GM18520 (cell line): ENCODE data around the gene PLXNC1.

ENCODE experiments used
- ATAC-seq: cut with Tn5 transposase; IDR thresholded peaks from one replicate; pipeline ENCODE4 v1.9.1; 2021; ENCODE audit not compliant: unreplicated experiment

Gene PLXNC1

DNA sequence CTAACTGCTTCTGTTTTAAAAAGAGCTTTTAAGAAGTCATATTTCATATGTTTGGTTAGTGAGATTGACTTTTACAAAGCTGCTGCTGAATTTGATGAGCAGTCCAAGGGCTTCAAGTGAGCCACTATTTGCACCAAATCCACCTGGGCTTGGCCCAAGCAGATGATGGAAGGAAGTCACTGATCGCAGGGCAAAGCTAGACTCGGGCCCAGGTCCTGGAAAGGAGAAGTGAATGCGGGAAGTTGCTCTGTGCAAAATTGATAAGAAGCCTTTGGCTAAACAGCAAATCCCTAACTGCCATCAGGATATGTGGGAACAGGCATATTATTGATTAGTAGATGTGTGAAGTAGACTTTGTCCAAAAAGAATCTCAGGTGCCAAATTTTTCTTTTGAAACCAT is 30.5 kb downstream of the PLXNC1 start:
- ATAC-seq, result no peak

GRCh38 chr12:94179723-94180122 is 31.3 kb downstream of the PLXNC1 start:
- ATAC-seq, result no peak

DNA sequence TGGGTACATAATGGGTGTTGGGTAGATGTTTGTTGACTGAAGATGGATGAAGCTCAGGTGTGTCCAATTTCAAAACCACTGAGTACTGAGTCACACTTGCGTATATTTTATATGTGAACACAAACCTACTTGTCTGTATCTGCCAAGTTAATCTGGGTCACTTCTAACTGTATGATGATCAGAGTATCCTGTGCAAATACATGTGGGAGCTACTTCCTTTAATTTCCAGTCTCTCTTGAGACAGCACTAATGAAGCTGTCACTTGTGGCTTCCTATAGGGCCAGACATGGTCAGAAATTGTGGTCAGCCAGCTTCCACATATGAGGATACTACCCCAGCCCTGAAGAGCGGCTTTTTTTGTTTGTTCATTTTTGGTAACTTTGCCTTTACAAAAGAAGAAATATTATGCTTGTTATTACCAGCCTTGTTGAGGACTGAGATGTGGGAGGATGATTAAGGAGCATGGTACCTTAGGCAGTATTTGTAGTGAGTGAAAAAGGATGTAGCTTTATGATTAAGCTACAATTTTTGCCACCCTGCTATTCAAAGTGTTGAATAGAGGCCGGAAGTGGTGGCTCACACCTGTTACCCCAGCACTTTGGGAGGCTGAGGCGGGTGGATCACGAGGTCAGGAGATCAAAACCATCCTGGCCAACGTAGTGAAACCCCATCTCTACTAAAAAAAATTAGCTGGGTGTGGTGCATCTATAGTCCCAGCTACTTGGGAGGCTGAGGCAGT is 32.4 kb downstream of the PLXNC1 start:
- ATAC-seq, result no peak

- ATAC-seq, result no peak
These were observed 34.8 kb downstream of the PLXNC1 start for GRCh38 chr12:94182986-94183707.

DNA sequence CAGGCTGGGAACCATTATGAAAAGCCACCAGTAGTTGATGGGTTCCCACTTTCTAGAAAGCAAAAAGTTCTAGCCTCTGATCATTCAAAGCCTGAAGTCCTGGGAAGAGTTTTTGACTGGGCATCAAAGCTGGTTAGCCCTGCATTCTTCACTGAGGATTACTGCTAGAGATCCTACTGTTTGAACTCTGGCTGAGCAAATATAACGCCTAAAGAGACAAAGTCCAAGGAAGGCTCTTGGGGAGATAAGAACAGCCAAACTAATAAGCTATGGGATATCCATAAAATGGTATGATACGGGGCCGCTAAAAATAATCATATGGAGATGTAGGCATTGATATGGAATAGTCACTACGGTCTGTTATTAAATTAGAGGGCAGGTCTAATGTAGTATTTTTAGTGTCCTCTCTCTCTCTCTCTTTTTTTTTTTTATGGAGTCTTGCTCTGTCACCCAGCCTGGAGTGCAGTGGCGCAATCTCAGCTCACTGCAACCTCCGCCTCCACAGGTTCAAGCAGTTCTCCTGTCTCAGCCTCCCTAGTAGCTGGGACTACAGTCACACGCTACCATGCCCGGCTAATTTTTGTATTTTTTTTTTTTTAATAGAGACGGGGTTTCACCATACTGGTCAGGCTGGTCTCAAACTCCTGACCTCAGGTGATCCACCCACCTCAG is 35.5 kb downstream of the PLXNC1 start:
- no peak for ATAC-seq

DNA sequence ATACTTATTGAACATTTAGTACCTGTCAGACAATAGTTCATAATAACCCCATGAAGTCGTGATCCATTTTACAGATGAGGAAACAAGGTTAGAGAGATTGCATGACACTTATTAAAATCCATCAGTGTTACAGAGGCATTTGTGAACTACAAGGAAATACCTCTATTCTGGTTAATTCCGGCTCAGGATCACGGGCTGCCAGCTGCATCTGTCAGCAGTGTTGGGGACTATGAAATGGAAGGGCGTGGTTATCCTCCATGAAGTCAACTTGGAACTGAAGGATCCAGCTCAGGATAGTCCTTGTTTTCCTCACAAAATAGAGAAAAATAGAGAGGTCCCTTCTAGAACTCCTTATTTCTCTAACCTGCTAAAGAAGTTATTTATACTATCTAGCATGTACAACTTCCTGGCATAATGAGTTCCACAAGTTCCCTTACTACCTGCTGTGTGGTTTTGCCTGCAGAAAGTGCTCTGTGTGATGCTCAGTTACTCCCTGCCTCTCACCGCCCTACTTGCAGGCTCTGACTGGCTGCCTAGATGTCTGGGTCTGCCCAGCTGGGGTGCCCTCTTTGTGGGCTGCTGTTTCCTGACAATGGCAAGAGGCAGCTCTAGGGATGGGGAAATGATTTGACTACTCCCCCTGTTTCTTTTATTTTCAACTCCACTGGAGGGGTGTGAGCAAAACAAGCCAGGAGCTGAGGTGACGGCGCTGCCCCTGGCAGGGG is 36.8 kb downstream of the PLXNC1 start:
- ATAC-seq, result no peak

- no peak for ATAC-seq
These were observed 37.4 kb downstream of the PLXNC1 start for GRCh38 chr12:94185801-94186200.

- ATAC-seq, result no peak
These were observed 38.2 kb downstream of the PLXNC1 start for GRCh38 chr12:94186278-94187241.

GRCh38 chr12:94187361-94187760 is 39.0 kb downstream of the PLXNC1 start:
- ATAC-seq, result no peak

GRCh38 chr12:94190623-94191022 is 42.2 kb downstream of the PLXNC1 start:
- ATAC-seq, result no peak

GRCh38 chr12:94191023-94191422 is 42.6 kb downstream of the PLXNC1 start:
- no peak for ATAC-seq

- no peak for ATAC-seq
These were observed 43.4 kb downstream of the PLXNC1 start for GRCh38 chr12:94191811-94192210.

- ATAC-seq, result no peak
These were observed 44.1 kb downstream of the PLXNC1 start for GRCh38 chr12:94192506-94192905.

GRCh38 chr12:94193168-94193567 is 44.8 kb downstream of the PLXNC1 start:
- no peak for ATAC-seq

DNA sequence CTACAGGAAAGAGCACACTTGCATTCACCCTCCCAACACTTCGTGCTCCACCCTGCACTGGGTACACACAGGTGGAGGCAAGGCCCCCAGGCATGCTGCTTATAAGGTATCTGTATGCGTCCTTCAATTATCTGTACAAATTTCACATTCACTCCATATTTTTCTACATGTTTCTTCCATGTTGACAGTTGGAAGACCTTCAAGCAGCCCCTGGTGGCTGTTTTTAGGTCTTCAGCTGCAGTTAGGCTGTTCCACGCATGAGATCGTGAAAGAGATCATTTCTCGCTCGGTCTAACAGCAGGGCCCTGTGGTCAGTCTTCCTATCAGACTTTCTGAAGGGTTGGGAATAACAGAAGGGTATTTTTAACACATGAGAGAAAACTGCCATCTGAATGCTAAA is 47.1 kb downstream of the PLXNC1 start:
- ATAC-seq, result no peak

DNA sequence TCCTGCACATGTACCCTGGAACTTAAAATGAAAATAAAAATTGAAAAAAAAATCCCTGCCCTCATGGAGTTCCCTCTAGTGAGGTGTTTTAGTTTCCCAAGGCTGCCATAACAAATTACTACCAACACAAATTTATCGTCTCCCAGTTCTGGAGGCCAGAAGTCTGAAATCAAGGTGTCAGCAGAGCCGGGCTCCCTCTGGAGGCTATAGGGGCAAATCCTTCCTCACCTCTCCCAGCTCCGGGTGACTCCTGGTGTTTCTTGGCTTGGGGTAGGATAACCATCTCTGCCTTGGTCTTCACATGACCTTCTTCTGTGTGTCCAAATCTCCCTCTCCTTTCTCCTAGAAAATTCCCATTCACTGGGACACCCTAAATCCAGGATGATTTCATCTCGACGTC is 50.1 kb downstream of the PLXNC1 start:
- ATAC-seq, result no peak

GRCh38 chr12:94198872-94199271 is 50.5 kb downstream of the PLXNC1 start:
- no peak for ATAC-seq

DNA sequence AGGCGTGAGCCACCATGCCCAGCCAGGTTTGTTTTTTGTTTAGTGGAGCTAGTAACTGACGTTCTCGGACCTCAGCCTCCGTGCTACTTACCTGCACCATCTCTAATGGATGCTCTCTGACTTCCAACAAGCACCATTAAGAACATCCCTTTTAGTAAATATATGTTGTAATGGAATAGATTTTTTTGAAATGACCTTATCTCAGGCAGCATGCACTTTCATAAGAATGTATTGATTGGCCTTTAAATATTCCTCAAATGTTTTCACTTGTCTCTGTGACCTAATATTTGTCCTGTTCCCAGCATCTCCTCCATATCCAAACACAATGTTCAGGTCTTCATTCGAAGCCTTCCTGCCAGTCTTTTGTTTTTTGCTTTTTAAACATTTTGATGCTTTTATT is 51.7 kb downstream of the PLXNC1 start:
- ATAC-seq, result no peak

GRCh38 chr12:94200695-94201094 is 52.3 kb downstream of the PLXNC1 start:
- ATAC-seq, result no peak
